Measurements from ENCODE around the gene PHYHD1. TPM values are rescaled to one million over a fixed set of nuclear protein-coding genes. Genes with fewer than 3 reads are reported as not detected.

PHYHD1 gene
- total and polyA plus RNA-seq, 4 donors: 16.7 to 68.9 (median 26.8) TPM

GRCh38 chr9:128905964-128906363 is 14.8 kb upstream of the PHYHD1 start:
- H3K4me1 ChIP-seq (ENCODE audit: control insufficient read depth in 1 of 2, insufficient read depth in 2 of 2, low read length in 2 of 2): peaks cover 0 to under 1% of the 10 kb centered on the region in 2 donors
- intact Hi-C loops (cut with DNase I): no loop called here
- H3K9me3 ChIP-seq (ENCODE audit: control insufficient read depth, low read length): no peaks in the 10 kb centered on the region
- no peak overlapping the region for H3K27ac ChIP-seq (ENCODE audit: low read depth in 1 of 2, low read length in 2 of 2)
- no peak overlapping the region for H3K4me3 ChIP-seq (ENCODE audit: low read length in 2 of 2)
- DNase-seq (no peak), ATAC-seq (ENCODE audit: low FRiP score) (no peak)
- no peaks in the 10 kb centered on the region for H3K27me3 ChIP-seq (ENCODE audit: control insufficient read depth in 1 of 2, insufficient read depth in 2 of 2, low read length in 1 of 2)
- WGBS, 2 donors: 92 to 93% methylated on average over 7 of the region's 7 CpGs
- peaks cover 0 to 15% of the 10 kb centered on the region in 2 donors for H3K36me3 ChIP-seq (ENCODE audit: control insufficient read depth in 1 of 2, insufficient read depth in 2 of 2, low read length in 1 of 2)

GRCh38 chr9:128906741-128907140 is 14.0 kb upstream of the PHYHD1 start:
- peaks cover 0 to 15% of the 10 kb centered on the region in 2 donors for H3K36me3 ChIP-seq (ENCODE audit: control insufficient read depth in 1 of 2, insufficient read depth in 2 of 2, low read length in 1 of 2)
- ATAC-seq (ENCODE audit: low FRiP score) (no peak), DNase-seq (no peak)
- H3K4me3 ChIP-seq (ENCODE audit: low read length in 2 of 2): no peak overlapping the region
- H3K4me1 ChIP-seq (ENCODE audit: control insufficient read depth in 1 of 2, insufficient read depth in 2 of 2, low read length in 2 of 2): peaks cover 0 to 4% of the 10 kb centered on the region in 2 donors
- intact Hi-C loops (cut with DNase I): no loop called here
- no peaks in the 10 kb centered on the region for H3K9me3 ChIP-seq (ENCODE audit: control insufficient read depth, low read length)
- no peak overlapping the region for H3K27ac ChIP-seq (ENCODE audit: low read depth in 1 of 2, low read length in 2 of 2)
- H3K27me3 ChIP-seq (ENCODE audit: control insufficient read depth in 1 of 2, insufficient read depth in 2 of 2, low read length in 1 of 2): no peaks in the 10 kb centered on the region
- WGBS, 2 donors: 25 to 34% methylated on average over 2 of the region's 2 CpGs

GRCh38 chr9:128908372-128908771 is 12.4 kb upstream of the PHYHD1 start:
- no peak for DNase-seq
- intact Hi-C loops (cut with DNase I): no loop called here
- 97 to 98% methylated on average over 24 of the region's 24 CpGs for WGBS, 2 donors
- Histone ChIP-seq H3K4me1 (ENCODE audit: control insufficient read depth in 1 of 2, insufficient read depth in 2 of 2, low read length in 2 of 2) (peaks cover 0 to 7% of the 10 kb centered on the region in 2 donors), H3K4me3 (ENCODE audit: low read length in 2 of 2) (no peak overlapping the region), H3K27ac (ENCODE audit: low read depth in 1 of 2, low read length in 2 of 2) (no peak overlapping the region), H3K27me3 (ENCODE audit: control insufficient read depth in 1 of 2, insufficient read depth in 2 of 2, low read length in 1 of 2) (no peaks in the 10 kb centered on the region), H3K36me3 (ENCODE audit: control insufficient read depth in 1 of 2, insufficient read depth in 2 of 2, low read length in 1 of 2) (peaks cover 0 to 15% of the 10 kb centered on the region in 2 donors), H3K9me3 (ENCODE audit: control insufficient read depth, low read length) (no peaks in the 10 kb centered on the region)
- no peak for ATAC-seq (ENCODE audit: low FRiP score)

GRCh38 chr9:128909859-128910258 is 10.9 kb upstream of the PHYHD1 start:
- DNase-seq (no peak), ATAC-seq (ENCODE audit: low FRiP score) (no peak)
- intact Hi-C loops (cut with DNase I): loop anchor here in 1 of 2 donors (5.0 kb wide), 1 partner anchor 33 kb away; no protein-coding TSS in a partner anchor
- H3K36me3 ChIP-seq (ENCODE audit: control insufficient read depth in 1 of 2, insufficient read depth in 2 of 2, low read length in 1 of 2): peaks cover 0 to 15% of the 10 kb centered on the region in 2 donors
- H3K4me1 ChIP-seq (ENCODE audit: control insufficient read depth in 1 of 2, insufficient read depth in 2 of 2, low read length in 2 of 2): peaks cover 0 to 11% of the 10 kb centered on the region in 2 donors
- WGBS, 2 donors: 87 to 88% methylated on average over 4 of the region's 4 CpGs
- H3K27ac ChIP-seq (ENCODE audit: low read depth in 1 of 2, low read length in 2 of 2): peak overlapping the region in 1 of 2 donors; percentile 11
- no peaks in the 10 kb centered on the region for H3K27me3 ChIP-seq (ENCODE audit: control insufficient read depth in 1 of 2, insufficient read depth in 2 of 2, low read length in 1 of 2)
- H3K9me3 ChIP-seq (ENCODE audit: control insufficient read depth, low read length): no peaks in the 10 kb centered on the region
- no peak overlapping the region for H3K4me3 ChIP-seq (ENCODE audit: low read length in 2 of 2)

- WGBS, 2 donors: 71 to 73% methylated on average over 6 of the region's 6 CpGs
- Histone ChIP-seq H3K4me1 (ENCODE audit: control insufficient read depth in 1 of 2, insufficient read depth in 2 of 2, low read length in 2 of 2) (peaks cover 0 to 11% of the 10 kb centered on the region in 2 donors), H3K36me3 (ENCODE audit: control insufficient read depth in 1 of 2, insufficient read depth in 2 of 2, low read length in 1 of 2) (peaks cover 0 to 15% of the 10 kb centered on the region in 2 donors)
These were observed 9.9 kb upstream of the PHYHD1 start for GRCh38 chr9:128910906-128911305.

GRCh38 chr9:128911529-128912035 is 9.2 kb upstream of the PHYHD1 start:
- Histone ChIP-seq H3K27ac (ENCODE audit: low read depth in 1 of 2, low read length in 2 of 2) (peak overlapping the region; percentile 43 to 88), H3K4me3 (ENCODE audit: low read length in 2 of 2) (no peak overlapping the region), H3K27me3 (ENCODE audit: control insufficient read depth in 1 of 2, insufficient read depth in 2 of 2, low read length in 1 of 2) (no peaks in the 10 kb centered on the region), H3K36me3 (ENCODE audit: control insufficient read depth in 1 of 2, insufficient read depth in 2 of 2, low read length in 1 of 2) (peaks cover 0 to 15% of the 10 kb centered on the region in 2 donors), H3K4me1 (ENCODE audit: control insufficient read depth in 1 of 2, insufficient read depth in 2 of 2, low read length in 2 of 2) (peaks cover 0 to 11% of the 10 kb centered on the region in 2 donors), H3K9me3 (ENCODE audit: control insufficient read depth, low read length) (no peaks in the 10 kb centered on the region)
- DNase-seq (peak; percentile 91 to 95), ATAC-seq (ENCODE audit: low FRiP score) (peak; percentile 74)
- 11 to 15% methylated on average over 8 of the region's 8 CpGs for WGBS, 2 donors
- intact Hi-C loops (cut with DNase I): loop anchor here in 1 of 2 donors (5.0 kb wide), 1 partner anchor 34 kb away; no protein-coding TSS in a partner anchor

More at GRCh38 chr9:128910906-128911305, 9.9 kb upstream of the PHYHD1 start:
- Histone ChIP-seq H3K9me3 (ENCODE audit: control insufficient read depth, low read length) (no peaks in the 10 kb centered on the region), H3K27me3 (ENCODE audit: control insufficient read depth in 1 of 2, insufficient read depth in 2 of 2, low read length in 1 of 2) (no peaks in the 10 kb centered on the region), H3K27ac (ENCODE audit: low read depth in 1 of 2, low read length in 2 of 2) (peak overlapping the region in 1 of 2 donors; percentile 78), H3K4me3 (ENCODE audit: low read length in 2 of 2) (no peak overlapping the region)
- DNase-seq (no peak), ATAC-seq (ENCODE audit: low FRiP score) (no peak)
- intact Hi-C loops (cut with DNase I): loop anchor here in 1 of 2 donors (5.0 kb wide), 1 partner anchor 34 kb away; no protein-coding TSS in a partner anchor

GRCh38 chr9:128912270-128912853 is 8.4 kb upstream of the PHYHD1 start:
- DNase-seq (no peak), ATAC-seq (ENCODE audit: low FRiP score) (no peak)
- H3K9me3 ChIP-seq (ENCODE audit: control insufficient read depth, low read length): no peaks in the 10 kb centered on the region
- no peak overlapping the region for H3K4me3 ChIP-seq (ENCODE audit: low read length in 2 of 2)
- H3K27ac ChIP-seq (ENCODE audit: low read depth in 1 of 2, low read length in 2 of 2): peak overlapping the region; percentile 43 to 88
- 51 to 53% methylated on average over 15 of the region's 15 CpGs for WGBS, 2 donors
- intact Hi-C loops (cut with DNase I): loop anchor here in 1 of 2 donors (5.0 kb wide), 1 partner anchor 35 kb away; no protein-coding TSS in a partner anchor
- H3K27me3 ChIP-seq (ENCODE audit: control insufficient read depth in 1 of 2, insufficient read depth in 2 of 2, low read length in 1 of 2): no peaks in the 10 kb centered on the region
- H3K4me1 ChIP-seq (ENCODE audit: control insufficient read depth in 1 of 2, insufficient read depth in 2 of 2, low read length in 2 of 2): peaks cover 0 to 11% of the 10 kb centered on the region in 2 donors
- peaks cover 0 to 14% of the 10 kb centered on the region in 2 donors for H3K36me3 ChIP-seq (ENCODE audit: control insufficient read depth in 1 of 2, insufficient read depth in 2 of 2, low read length in 1 of 2)

GRCh38 chr9:128913048-128913900 is 7.5 kb upstream of the PHYHD1 start:
- DNase-seq: no peak
- peak overlapping the region; percentile 36 to 68 for H3K27ac ChIP-seq (ENCODE audit: low read depth in 1 of 2, low read length in 2 of 2)
- peaks cover 0 to 5% of the 10 kb centered on the region in 2 donors for H3K36me3 ChIP-seq (ENCODE audit: control insufficient read depth in 1 of 2, insufficient read depth in 2 of 2, low read length in 1 of 2)
- no peak overlapping the region for H3K4me3 ChIP-seq (ENCODE audit: low read length in 2 of 2)
- H3K27me3 ChIP-seq (ENCODE audit: control insufficient read depth in 1 of 2, insufficient read depth in 2 of 2, low read length in 1 of 2): no peaks in the 10 kb centered on the region
- no peak for ATAC-seq (ENCODE audit: low FRiP score)
- H3K4me1 ChIP-seq (ENCODE audit: control insufficient read depth in 1 of 2, insufficient read depth in 2 of 2, low read length in 2 of 2): peaks cover 0 to 11% of the 10 kb centered on the region in 2 donors
- intact Hi-C loops (cut with DNase I): loop anchor here in 1 of 2 donors (5.0 kb wide), 1 partner anchor 36 kb away; no protein-coding TSS in a partner anchor
- no peaks in the 10 kb centered on the region for H3K9me3 ChIP-seq (ENCODE audit: control insufficient read depth, low read length)
- WGBS, 2 donors: 29 to 33% methylated on average over 15 of the region's 15 CpGs

Measured in aorta (tissue), 5 donors.